GM21526 (cell line): ENCODE data around the gene DCC.

Experiments
- ATAC-seq: cut with Tn5 transposase; IDR thresholded peaks from one replicate; pipeline ENCODE4 v1.9.1; 2021; ENCODE audit warnings: moderate library complexity; ENCODE audit not compliant: unreplicated experiment, low FRiP score

The DCC gene

DNA sequence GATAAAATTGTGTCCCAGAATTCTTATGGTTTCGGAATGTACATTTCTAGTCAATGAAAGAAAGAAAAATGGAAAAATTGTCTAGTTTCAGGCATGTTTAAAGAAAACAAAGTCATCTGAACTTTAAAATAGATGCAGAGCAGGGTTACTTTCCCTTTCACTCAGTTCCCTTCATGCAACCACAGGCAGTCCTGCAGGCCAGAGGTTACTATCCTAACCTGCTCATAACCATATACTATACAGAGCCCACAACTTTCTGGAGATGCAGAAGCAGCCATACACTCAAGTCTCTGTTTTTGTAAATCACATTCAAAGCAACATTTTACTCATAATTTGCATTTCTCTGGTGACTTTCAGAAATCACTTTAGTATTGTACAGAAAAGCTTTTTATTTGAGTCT, 1194.2 kb downstream of the DCC start:
- no peak for ATAC-seq

DNA sequence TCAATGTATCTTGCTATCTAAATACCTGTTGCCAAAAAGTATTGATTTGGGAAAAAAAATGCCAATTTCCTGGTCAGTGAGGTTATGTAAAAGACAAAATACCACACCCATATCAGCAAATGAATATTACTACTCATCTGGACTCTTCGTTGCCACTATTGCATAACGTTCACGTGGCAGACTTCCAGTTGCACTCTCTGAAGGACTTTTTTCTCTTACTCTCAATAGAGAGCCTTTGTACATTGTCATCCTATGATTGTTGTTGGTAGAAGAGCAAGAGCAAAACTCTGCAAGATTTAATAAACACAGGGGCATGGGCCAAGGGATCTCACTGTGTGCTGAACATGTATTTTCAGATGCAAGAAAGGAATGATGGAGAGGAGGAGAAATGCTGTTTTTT, 1194.7 kb downstream of the DCC start:
- ATAC-seq: no peak

DNA sequence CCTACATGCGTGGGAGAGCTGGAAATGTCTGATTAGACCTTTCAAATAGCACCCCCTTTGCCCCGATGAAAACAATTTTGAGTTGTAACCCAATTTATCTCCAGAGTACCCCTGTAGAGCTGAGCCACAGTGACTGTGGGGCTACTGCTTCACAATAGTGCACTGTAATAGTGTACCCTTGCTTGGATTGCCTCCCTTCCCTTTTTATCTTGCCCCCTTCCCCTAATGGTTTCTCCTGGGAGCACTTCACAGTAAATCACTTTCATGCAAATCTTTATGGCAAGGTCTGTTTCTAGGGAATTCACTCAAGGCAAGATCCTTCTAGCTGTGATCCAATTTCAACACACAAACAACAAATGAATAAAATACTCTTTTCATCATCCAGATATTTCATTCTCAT, 1196.9 kb downstream of the DCC start:
- no peak for ATAC-seq

DNA sequence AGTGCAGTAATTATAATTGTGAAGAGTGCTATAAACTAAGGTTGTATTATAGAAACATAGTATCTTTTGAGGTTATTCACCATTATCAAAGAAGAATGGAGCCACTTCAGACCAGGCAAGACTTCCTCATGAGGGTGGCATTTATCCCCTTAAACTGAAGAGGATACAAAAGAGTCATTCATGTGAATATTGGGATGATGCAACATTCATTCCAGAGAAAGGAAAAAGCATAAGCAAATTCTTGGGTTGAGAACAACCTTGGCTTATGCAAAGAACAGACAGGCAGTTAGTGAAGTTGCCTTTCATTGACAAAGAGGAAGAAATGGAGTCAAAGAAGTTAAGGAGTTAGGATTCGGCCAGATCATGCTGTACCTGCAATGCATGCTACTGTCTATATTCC, 1201.9 kb downstream of the DCC start:
- no peak for ATAC-seq

DNA sequence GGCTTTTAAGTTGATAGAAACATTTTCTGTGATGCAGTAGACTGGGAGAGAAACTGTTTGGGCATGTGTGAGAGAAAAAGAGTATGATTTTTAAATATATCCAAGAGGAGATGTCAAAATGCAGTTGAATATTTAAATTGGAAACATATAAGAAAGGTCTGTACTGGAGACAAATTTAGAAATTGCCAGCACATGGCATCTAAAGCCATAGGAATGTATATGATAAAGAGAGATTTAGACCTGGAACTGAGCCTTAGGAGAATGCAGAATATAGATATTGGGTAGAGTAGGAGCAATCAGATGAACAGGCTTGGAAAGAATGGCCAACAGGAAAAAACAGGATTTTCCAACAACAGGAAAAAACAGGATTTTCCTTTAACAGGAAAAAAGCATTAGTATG, 1203.7 kb downstream of the DCC start:
- ATAC-seq: no peak

DNA sequence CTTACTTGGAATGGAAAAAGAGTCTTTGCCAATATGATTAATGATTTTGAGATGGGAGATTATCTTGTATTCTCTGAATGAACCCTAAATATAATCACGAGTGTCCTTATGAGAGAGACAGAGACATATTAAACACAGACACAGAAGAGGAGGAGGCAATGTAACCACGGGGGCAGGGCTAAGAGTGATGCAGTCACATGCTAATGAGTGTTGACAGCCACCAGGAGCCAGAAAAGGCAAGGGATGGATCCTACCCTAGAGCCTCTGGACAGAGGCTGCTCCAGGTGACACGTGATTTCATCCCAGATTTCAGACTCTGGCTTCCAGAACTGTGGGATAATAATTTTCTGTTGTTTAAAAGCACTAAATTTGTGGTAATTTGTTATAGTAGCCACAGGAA, 1204.9 kb downstream of the DCC start:
- ATAC-seq: no peak

DNA sequence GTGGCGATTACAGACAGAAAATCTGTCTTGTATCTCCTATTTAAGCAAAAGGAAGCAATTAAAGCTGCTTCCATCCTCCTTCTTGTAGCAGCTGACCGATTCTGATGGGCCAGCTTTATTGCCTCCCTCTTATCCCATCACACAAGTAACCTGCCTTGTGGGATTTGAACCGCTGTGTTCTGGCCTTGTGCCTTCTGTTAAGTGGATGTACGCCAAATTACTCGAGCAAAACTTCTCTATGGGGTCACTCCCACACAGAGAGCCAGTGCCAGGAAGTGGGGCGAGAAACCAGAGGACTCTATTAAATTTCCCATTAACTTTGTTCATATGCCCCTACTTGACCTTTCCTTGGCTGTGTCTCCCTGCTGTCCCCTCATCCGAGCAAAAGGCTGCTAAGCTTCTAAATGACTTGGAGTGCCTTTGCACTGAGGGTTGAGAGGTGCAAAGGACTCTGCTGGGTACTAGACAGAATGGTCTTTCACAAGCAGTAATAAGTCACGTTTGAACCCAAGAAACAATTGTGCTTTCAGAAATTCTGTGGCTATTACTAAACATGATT, 1212.0 kb downstream of the DCC start:
- no peak for ATAC-seq

DNA sequence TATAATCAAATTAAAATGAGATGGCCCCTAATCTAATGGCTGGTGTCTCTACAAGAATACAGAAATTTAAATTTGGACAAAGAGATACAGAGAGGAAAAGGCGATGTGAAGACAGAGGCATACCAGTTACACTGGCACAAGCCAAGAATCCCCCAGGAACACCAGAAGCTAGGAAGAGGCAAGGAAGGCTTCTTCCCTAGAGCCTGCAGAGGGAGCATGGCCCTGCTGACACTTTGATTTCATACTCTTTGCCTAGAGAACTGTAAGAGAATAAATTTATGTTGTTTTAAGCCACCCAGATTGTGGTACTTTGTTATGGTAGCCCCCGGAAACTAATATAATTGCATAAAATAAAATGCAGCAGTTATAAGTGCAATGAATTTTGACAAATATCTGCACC, 1213.0 kb downstream of the DCC start:
- no peak for ATAC-seq

DNA sequence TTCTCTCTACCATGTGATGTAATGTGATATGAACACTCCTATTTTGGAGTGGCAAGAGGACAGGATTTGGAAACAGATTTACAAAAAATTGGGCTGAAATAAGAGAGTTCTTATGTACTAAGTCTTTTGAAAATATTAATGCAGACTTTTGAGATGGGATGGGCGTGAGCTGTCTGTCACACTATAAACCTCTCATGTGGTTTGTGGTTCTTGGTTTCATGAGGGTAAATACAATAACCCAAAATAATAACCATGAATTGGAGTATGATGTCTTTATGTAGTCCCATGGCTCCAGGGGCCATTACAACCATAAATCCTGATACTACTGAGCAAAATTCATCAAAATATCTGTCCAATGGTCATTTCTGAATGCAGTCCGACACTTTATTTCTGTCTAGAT, 1216.5 kb downstream of the DCC start:
- ATAC-seq: no peak

DNA sequence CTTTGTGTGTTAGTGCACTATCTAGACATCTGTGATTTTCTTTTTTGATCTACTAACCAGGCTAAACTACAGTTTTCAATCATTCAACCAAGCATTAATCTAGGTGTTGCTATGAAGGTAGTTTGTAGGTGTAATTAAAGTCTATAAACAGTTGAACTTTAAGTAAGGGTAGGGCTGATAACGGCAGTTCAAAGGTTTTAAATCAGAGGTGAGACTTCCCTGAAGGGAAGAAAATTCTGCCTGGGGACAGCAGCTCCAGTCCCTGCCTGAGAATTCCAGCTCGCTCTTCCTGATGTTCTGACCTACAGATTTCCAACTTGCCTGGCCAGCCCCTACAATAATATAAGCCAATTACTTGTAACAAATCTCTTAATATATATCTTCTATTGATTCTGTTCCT, 1220.5 kb downstream of the DCC start:
- ATAC-seq: no peak

DNA sequence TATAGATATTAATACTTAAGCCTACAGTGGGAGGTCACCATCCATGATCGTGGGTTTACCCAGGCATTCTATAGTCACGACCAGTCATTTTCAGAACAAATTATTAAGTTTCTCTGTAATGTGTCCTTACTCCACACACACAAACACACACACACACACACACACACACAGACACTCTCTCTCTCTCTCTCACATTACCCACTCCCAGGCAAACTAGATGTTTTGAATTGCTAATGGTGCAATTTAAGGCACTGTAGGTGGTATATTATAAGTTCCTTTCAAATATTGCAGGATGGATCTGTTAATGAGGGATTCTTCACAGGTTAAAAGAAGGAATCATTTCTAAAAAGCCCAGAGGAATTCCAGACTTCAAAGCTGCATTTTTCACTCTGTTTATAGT, 1226.6 kb downstream of the DCC start:
- no peak for ATAC-seq

DNA sequence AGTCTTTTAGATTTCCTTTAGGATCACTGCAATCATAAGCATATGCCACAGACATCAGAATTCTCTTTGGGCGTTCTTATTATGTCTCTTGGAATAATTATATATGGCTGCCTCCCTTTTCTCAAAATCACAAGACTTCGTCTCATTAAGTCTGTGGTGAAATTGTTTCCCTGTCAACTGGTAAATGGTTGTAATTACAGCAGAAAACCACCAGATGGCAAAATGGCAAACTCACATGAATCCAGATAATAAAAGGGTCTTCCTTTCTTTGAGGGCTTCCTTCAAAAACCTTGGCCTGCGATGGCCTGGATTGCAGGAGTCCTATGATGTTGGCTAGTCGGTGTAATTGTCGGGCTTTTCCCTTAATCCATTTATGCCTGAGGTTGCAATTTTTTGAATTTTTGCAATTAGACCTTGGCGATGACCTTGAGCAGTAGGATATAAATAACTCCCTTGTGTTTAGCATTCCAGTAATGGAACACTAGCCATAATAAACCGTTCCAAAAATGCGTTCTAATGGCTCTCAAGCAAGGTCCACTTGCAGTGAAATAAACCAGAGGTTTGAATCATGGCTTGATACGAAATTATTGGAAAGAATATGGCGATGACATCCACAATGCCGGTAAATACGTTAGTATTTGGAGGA, 1228.1 kb downstream of the DCC start:
- ATAC-seq: no peak
